SIG-M5 (cell line): ENCODE results near the gene GJC3.
A peak's percentile ranks its signal among the peaks of the same experiment; 100 is the strongest.
"Not testable (repeated sequence)": the region's sequence is repeated elsewhere in the genome, so short reads cannot be mapped to it uniquely, and the experiment has no call there.

Source experiments
- DNase-seq: peaks from one replicate; lab custom pipeline; 2025; lab: John Stamatoyannopoulos, UW

GJC3 gene

DNA sequence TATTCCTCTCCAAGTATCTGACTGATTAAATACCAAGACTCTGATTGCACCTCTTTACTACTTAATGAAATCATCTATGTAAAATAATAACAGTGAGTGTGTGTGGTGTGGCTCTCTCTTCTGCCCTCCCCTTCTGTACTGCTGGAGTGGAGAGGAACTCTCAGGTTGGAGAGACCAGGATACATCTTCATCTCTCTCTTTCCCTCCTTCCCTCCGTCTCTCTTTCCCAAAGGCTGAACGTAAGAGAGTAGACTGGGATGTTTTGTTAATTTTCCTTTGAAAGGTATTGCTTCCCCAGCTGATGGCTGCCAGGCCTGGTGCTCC, 272 bp upstream of the GJC3 start:
- DNase-seq: no peak

DNA sequence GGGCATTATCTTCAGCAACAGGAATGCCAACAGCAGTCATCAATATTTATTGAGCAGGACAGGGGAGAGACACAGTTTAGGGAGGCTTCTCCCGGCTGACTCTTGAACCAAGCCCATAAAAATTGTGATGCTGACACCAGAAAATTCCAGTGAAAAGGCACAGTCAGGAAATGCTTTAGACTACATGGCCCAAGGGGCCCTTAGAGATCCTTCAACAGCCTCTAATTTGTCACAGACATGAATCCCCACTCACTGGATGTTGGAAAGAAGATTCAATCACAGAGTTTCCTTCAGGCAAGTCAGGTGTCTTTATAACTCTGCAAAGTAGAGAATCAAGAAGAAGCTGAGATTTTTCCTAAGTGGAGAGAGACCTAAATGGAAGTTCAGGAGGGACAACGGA, 1.2 kb downstream of the GJC3 start:
- no peak for DNase-seq

DNA sequence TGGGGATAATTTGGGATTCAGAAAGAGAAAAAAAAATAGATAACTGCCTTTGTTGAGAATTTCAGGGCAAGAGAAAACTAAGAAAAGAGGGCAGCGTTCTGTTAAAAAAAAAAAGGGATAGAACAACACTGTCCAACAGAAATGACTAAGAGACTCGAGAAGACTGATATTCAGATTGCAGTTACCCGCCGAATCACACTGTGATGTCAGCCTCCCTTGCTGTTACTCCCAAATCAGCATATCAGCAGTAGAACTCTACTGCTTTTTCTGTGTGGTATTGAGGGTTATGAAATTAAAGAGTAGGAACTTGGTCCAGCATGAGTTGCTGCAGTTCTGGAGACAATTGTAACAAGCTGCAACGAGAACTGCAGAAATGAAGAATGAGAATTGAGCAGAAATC, 1.9 kb downstream of the GJC3 start:
- DNase-seq: no peak

DNA sequence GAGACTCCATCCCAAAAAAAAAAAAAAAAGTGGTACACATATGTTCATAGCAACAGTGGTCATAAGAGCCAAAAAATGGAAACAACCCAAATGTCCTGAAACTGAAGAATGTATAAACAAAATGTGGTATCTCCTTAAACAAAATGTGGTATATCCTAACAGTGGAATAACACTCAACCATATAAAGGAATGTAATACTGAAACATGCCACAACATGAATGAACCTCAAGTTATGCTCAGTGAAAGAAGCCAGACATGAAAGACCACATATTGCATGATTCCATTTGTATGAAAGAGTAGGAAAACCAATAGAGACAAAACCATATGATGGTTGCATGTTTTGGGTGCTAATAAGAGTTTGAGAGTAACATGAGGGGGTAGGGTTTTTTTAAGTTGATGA, 3.1 kb downstream of the GJC3 start:
- DNase-seq: no peak

DNA sequence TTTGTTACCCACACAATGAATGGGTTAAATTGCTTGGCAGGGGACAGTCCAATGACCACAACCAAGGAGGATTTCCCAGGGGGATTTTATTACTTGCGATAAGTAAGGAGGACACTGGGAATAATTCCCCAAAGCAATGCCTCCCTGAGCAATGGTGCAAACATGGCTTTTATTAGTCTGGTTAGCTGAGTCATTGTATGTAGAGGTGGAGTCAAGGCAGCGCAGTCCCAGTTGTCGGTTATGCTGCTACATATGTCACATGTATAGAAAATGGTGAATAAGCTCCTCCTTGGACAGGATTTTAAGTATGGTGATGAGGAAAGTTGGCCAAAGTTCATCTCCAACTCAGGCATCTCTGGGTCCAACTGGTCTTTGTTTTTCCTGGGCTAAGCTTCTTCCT, 6.2 kb downstream of the GJC3 start:
- DNase-seq: no peak

DNA sequence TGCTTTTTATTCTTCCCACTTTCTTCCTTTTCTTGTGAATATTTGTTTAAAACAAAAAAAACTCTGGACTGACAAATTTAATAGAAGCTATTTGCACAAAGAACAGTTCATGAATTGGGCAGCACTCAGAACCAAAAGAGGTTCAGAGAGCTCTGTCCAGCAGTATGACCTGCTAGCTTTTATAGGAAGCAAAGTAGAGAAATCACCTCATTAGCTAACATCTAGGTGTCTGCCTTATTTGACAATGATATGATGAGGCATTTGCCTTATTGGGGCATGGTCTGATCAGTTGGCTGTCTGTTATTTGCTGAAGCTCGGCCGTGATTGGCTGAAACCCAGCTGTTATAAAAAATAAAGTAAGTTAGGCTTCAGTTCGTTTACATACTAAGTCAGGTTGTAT, 9.3 kb downstream of the GJC3 start:
- DNase-seq: no peak

DNA sequence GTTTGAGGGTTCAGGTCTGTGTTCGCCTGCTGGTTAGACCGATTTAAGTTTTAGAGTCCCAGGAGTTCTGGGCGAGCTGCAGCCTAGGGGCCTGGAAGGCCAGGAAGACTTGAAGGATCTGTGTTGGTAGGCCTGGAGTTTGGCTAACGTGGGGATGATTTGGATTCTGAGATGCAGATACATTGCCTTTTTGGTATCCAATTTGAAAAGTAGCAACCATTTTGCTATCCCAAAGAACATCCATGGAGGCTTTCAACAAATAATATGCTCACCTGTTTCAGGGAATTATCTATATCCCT, 9.7 kb downstream of the GJC3 start:
- no peak for DNase-seq

DNA sequence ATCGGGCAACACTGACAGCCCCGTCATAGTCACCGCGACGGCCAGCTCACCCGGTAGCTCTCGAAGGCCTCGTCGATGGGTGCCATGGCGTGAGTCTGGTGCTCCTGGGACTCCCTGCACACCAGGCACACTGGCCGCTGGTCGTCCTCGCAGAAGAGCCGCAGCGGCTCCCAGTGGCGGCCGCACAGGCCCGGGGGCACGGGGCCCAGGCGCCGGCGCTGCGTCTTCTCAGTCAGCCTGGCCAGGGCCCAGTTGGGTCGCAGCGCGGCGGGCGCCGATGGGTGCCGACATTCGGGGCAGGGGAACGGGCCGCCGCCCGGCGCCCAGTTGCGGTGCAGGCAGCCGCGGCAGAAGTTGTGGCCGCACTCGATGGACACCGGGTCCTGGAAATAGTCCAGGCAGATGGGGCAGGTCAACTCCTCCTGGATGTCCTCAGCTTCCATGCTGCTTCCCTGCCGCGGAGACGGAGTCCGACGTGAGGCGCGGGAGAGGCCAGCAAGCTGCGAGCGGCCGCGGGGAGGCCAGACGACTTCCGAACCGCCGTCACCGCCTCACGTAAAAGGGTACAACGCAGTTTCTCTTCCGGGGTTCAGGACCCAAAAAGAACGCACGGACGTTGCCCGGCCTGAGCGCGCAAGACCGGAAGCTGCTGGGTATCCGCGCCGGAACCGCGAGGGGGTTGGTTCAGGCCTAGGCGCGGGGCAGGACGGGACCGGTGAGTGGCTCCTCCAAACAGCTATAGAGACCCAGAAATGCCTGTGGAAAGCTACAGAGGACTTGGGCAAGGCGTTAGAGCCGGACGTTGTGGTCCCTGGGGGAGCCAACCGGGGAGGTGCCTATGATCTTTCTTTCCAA, 10.2 kb downstream of the GJC3 start, which contains the start of gene TRIM4:
TRIM4 (minus strand) TSS at position 572 of the 855 bp plus-strand sequence; CDS start at position 443, 129 bp downstream.
- DNase-seq: peak; percentile 35

DNA sequence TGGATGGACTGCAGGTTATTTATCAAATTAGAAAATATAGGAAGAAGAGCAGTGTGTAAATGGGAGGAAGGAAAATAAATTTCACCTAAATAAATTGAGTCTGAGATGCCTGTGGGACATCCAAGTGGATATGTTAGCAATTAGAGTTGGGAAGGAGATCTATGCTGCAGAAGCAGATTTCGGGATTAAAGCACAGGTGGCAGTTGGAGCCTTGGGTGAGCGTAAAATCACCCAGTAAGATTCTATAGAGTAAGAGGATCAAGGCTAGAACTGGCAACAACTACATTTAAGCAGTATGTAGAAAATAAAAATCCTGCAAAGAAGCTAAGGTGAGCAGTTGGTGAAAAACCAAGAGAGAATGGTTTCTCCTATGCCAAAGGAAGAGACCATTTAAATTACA, 18.4 kb downstream of the GJC3 start:
- DNase-seq: no peak

DNA sequence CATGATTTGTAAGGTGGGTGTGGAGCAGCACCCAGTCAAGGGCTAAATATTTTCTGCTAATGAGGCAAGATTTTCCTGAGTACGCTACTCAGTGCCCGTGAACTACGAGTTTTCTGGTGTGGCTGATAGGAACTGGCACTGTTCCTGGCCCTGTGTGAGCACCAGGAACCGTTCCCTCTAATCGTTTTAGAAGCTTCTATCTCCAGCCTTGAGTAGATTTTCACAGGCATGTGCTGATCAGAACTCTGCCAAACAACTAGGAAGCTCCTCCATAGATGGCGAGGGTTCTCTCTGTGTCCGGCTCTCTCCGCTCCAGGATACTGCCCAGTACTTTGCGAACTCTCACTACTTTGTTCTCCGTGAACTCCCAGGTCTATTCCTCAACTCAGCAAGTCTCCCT, 27.8 kb downstream of the GJC3 start:
- DNase-seq: no peak

DNA sequence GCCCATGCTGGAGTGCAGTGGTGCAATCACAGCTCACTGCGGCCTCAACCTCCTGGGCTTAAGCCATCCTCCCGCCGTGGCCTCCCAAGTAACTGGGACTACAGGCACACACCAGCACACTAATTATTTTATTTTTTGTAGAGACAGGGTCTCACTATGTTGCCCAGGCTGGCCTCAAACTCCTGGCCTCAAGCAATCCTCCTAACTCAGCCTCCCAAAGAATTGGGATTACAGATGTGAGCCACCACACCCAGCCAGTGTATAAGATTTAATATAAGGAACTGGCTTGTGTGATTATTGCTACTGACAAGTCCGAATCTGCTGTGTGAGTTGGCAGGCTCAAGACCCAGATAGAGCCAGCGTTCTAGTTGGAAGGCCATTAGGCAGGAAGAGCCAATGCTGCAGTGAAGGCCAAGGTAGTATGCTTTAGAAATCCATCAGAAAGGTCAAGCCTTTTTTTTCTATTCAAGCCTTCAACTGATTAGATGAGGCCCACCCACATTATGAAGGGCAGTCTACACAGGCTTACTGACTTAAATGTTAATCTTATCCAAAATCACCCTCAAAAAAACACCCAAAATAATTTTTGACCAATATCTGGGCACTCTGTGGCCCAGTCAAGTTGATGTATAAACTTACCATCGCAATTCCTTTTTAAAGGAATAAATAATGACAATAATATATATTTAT, 29.4 kb downstream of the GJC3 start:
- no peak for DNase-seq

DNA sequence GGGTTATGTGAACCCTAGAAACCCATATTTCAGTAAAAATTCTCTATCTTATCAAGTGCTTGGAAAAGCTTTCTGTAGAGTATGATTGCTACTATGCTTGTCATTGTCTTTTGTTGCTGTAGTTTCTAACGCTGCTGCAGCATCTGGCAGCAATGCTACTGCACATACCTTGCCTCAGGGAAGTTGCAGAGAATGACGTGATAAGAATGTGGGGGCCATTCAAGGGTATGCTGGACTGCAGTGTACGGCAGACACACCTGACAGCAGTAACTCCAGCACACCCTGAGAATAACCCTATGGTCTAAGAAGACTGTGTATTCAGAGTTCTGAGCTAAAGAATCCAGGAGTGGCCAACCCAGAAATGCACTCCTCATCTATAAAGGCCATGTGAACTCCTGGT, 30.6 kb downstream of the GJC3 start:
- no peak for DNase-seq

DNA sequence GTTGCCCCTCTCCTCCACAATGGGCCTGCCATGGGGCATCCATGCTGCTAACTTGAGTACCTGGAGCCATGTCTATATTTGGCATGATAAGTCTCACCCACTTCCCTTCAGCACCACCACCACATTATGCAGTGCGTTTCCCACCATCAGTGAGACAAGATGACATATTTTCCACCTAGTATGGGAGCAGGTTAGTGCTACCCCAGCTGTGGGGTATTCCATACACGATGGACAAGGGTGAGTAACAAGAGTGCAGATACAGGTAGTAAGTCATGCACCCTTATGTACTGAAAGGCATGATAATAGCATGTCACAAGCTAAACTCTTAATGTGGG, 31.4 kb downstream of the GJC3 start:
- DNase-seq: no peak

DNA sequence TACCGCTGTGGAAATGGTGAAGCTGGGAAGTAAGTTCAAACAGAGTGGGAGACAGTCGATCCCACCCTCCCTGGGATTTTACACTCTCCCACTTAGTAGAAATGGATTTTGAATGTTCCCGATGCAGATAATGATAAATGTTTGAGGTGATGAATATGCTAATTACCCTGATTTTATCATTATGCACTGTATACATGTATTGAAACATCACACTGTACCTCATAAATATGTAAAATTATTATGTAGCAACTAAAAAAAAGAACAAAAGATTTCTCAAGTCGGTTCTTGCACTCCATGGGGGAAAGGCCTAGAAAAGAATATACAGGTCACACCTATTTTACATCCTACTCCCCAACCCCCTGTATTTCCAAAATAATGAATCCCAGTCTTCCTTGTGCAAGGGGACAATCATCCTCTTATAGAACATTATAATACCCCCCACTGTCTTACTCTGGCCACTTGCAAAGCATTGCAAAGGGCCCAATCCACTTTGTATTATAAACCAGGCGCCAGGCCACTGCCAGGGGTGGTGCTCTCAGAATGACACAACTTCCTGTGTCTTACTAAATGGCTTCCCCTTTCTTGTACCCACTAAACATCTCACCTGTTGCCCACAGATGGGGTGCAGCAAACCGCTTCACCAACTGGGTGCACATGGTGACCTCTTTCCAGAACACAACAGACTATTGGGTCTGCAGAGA, 31.9 kb downstream of the GJC3 start:
- no peak for DNase-seq

DNA sequence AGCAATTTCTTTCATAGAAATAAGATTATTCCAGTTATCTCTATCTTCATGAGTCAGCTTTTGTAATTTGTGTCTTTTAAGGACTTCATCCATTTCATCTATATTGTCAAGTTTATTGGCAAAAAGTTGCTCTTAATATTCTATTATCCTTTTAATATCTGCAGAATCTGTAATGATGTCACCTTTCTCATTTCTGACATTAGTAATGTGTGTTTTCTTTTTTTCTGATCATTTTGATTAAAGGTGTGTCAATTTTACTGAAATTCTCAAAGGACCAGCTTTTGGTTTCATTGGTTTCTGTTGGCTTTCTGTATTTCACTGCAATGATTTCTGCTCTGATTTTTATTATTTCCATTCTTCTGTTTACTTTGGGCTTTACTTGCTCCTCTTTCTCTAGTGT, 34.7 kb downstream of the GJC3 start:
- no peak for DNase-seq

DNA sequence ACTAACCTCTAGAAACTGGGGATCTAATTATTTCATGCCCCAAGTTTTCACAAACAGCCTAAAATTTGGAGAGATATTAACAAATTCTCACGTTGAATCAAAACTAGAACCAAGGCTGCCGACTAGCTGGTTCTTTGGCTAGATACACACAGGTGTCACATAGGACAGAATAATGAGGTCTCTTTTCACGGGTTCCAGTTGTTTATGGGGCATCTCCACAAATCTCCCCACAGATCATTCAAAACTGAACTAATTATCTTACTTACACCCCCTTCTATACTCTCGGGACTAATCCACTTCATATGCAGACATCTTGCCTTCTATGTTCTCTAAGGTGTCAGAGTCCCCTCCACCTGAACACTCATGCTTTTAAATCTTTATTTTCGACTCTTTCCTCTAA, 36.1 kb downstream of the GJC3 start:
- DNase-seq: no peak

DNA sequence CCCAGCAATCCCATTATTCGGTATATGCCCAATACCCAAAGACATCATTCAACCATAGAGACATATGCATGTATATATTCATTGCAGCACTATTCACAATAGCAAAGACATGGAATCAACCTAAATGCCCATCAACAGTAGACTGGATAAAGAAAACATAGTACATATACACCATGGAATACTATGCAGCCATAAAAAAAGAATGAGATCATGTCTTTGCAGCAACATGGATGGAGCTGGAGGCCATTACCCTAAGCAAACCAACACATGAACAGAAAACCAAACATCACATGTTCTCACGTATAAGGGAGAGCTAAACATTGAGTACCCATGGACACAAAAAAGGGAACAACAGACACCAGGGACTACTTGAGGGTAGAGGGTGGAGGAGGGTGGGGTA, 39.1 kb downstream of the GJC3 start:
- DNase-seq: not testable (repeated sequence)

DNA sequence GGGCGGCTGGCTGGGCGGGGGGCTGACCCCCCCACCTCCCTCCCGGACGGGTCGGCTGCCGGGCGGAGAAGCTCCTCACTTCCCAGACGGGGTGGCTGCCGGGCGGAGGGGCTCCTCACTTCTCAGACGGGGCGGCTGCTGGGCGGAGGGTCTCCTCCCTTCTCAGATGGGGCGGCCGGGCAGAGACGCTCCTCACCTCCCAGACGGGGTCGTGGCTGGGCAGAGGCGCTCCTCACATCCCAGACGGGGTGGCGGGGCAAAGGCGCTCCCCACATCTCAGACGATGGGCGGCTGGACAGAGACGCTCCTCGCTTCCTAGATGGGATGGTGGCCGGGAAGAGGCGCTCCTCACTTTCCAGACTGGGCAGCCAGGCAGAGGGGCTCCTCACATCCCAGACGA, 41.1 kb downstream of the GJC3 start:
- not testable (repeated sequence) for DNase-seq

DNA sequence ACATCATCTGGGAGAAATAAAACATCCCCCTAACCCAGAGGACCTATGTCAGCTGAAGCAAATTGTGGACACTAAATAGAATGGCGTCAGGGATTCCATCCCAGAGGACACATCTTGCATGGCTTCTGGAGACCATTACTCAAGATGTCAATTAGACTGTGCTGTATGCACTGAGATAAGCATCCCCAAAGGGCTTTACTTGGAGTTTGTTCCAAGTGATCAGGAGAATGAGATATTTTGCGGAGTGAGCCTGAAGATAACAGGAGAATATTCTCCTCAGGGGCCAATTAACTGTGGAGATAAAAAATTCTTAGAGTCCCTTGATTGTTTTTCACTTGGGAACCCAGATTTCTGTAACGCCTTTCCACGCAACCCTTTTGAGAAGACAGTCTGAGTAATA, 48.0 kb downstream of the GJC3 start:
- no peak for DNase-seq

DNA sequence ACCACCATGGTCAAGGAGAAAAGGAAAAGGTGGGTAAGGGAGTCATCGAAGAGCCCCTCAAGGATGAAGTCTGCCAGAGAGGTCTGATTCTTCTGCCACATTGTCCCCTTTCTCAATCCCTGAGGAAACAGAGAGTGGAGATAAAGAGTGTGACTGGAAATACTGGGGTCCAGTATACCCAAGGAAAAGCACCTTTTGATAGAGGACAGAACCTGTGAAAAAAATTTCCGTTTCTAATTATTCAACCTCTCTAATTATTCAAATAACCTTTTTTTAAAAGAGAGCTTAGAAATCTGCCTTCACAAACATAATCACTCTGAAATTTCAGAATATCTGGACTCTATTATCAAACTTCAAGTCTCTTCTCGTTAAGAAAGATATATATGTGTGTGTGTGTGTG, 52.5 kb downstream of the GJC3 start, which contains the start of gene OR2AE1:
OR2AE1 (minus strand) TSS at position 101 of the 400 bp plus-strand sequence; CDS start at position 101, 0 bp downstream.
- no peak for DNase-seq

DNA sequence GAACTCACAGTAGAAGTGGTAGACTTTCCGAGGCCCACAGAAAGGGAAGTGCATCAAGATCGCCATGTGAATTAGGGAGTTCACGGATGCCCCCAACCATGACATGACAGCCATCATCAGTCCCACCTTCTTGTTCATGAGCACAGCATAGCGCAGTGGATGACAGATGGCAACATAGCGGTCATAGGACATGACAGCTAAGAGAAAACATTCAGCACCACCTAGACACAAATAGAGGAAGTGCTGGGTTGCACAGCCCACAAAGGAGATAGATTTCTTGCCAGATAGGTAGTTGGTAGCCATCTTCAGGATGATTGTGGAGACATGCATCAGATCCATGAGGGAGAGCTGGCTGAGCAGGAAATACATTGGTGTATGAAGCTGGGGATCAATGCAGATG, 52.9 kb downstream of the GJC3 start:
- peak; percentile 40 for DNase-seq
